Measurements from ENCODE around the gene MBOAT7.
"Not testable (repeated sequence)": the region's sequence is repeated elsewhere in the genome, so short reads cannot be mapped to it uniquely, and the experiment has no call there.

The MBOAT7 gene

GRCh38 chr19:54188215-54188871 lies 1.0 kb downstream of the MBOAT7 start:
- peak; percentile 76 for DNase-seq

GRCh38 chr19:54186934-54187381 lies 2.4 kb downstream of the MBOAT7 start:
- no peak for DNase-seq

- no peak for DNase-seq
Observed at GRCh38 chr19:54186351-54186750, 3.0 kb downstream of the MBOAT7 start.

GRCh38 chr19:54183431-54183830 lies 5.9 kb downstream of the MBOAT7 start:
- no peak for DNase-seq

GRCh38 chr19:54181894-54182293 lies 7.5 kb downstream of the MBOAT7 start:
- DNase-seq: not testable (repeated sequence)

- DNase-seq: no peak
Observed at GRCh38 chr19:54180691-54181091, 8.7 kb downstream of the MBOAT7 start.

GRCh38 chr19:54179921-54180461 lies 9.4 kb downstream of the MBOAT7 start:
- peak; percentile 45 for DNase-seq

- no peak for DNase-seq
Observed at GRCh38 chr19:54179262-54179852, 10.0 kb downstream of the MBOAT7 start.

GRCh38 chr19:54178581-54179261 lies 10.7 kb downstream of the MBOAT7 start:
- DNase-seq: no peak

GRCh38 chr19:54173951-54174834 lies 15.2 kb downstream of the MBOAT7 start:
- DNase-seq: no peak

- DNase-seq: no peak
Observed at GRCh38 chr19:54173359-54173699, 16.1 kb downstream of the MBOAT7 start.

GRCh38 chr19:54172471-54173358 lies 16.7 kb downstream of the MBOAT7 start, which contains the start of gene TMC4:
TMC4 (minus strand) TSS chr19:54173160; CDS start chr19:54173117, 43 bp downstream.
- DNase-seq: peak; percentile 17

- not testable (repeated sequence) for DNase-seq
Observed at GRCh38 chr19:54171736-54172431, 17.5 kb downstream of the MBOAT7 start.

- no peak for DNase-seq
Observed at GRCh38 chr19:54169149-54169740, 20.1 kb downstream of the MBOAT7 start.

GRCh38 chr19:54168174-54168917 lies 21.0 kb downstream of the MBOAT7 start:
- peak; percentile 77 for DNase-seq

GRCh38 chr19:54165222-54165621 lies 24.2 kb downstream of the MBOAT7 start:
- DNase-seq: no peak

- peak; percentile 26 for DNase-seq
Observed at GRCh38 chr19:54164369-54165068, 24.9 kb downstream of the MBOAT7 start.

- no peak for DNase-seq
Observed at GRCh38 chr19:54162884-54163283, 26.5 kb downstream of the MBOAT7 start.

GRCh38 chr19:54162241-54162805 lies 27.1 kb downstream of the MBOAT7 start:
- DNase-seq: peak; percentile 66
